H1 (cell line): ENCODE results near the gene SELENBP1. TPM values are rescaled to one million over a fixed set of nuclear protein-coding genes. Genes with fewer than 3 reads are reported as not detected.

ENCODE experiments used
- CHD7 ChIP-seq: fragments of 300-600 bp; sonication (generic); IDR thresholded peaks from 2 replicates; pipeline ENCODE4 v1.7.1; 2012; ENCODE audit warnings: low read length, moderate library complexity, mild to moderate bottlenecking, inconsistent platforms; ENCODE audit not compliant: insufficient replicate concordance
- EZH2 ChIP-seq: fragments of 200-600 bp; sonication (generic); IDR thresholded peaks from 2 replicates; pipeline ENCODE4 v1.7.1; 2012; ENCODE audit warnings: low read depth, mild to moderate bottlenecking, moderate library complexity, low read length, inconsistent platforms; ENCODE audit not compliant: severe bottlenecking
- HDAC6 ChIP-seq: IDR thresholded peaks from one replicate; pipeline ENCODE4 v1.7.1; 2012; ENCODE audit warnings: low read depth, mild to moderate bottlenecking, inconsistent platforms, low read length, moderate library complexity
- KDM4A ChIP-seq: IDR thresholded peaks from one replicate; pipeline ENCODE4 v1.7.1; 2012; ENCODE audit warnings: low read depth, mild to moderate bottlenecking, moderate library complexity, low read length, inconsistent platforms; ENCODE audit not compliant: severe bottlenecking
- PHF8 ChIP-seq: fragments of 200-600 bp; sonication (generic); conservative IDR thresholded peaks from 2 replicates; pipeline ENCODE4 v1.7.1; 2012; ENCODE audit warnings: low read depth, mild to moderate bottlenecking, inconsistent platforms, low read length, moderate library complexity
- RXRA ChIP-seq: IDR thresholded peaks from 2 replicates; pipeline ENCODE4 v1.6.1; 2011; ENCODE audit warnings: low read depth, mild to moderate bottlenecking, low read length, moderate library complexity; ENCODE audit not compliant: insufficient read depth
- SIRT6 ChIP-seq: IDR thresholded peaks from one replicate; pipeline ENCODE4 v1.7.1; 2012; ENCODE audit warnings: low read length, inconsistent platforms
- SP1 ChIP-seq: IDR thresholded peaks from 2 replicates; pipeline ENCODE4 v1.6.1; 2011; ENCODE audit warnings: low read depth, low read length
- SP4 ChIP-seq: IDR thresholded peaks from 2 replicates; pipeline ENCODE4 v1.6.1; 2012; ENCODE audit warnings: low read length, inconsistent platforms
- TBP ChIP-seq: IDR thresholded peaks from 2 replicates; pipeline ENCODE4 v1.6.1; 2011; ENCODE audit warnings: low read depth, low read length, improper control_type of control experiment
- polyA plus RNA-seq, 7 experiments: library from polyadenylated mRNA; depleted of rRNA in 3 of 7; stranded (reverse) in 5 of 7; unstranded in 2 of 7; fragments of >200 nt in 5 of 7; fragments of 200-250 nt in 2 of 7; gene quantifications; 1 replicate in 5 of 7; 2 replicates in 1 of 7; 4 replicates in 1 of 7; pipeline versions ENCODE4 v1.2.1 to v1.2.3, GENCODE V29; 2011 to 2013; ENCODE audit warnings: missing spikeins in 2 of 7, mixed read lengths in 2 of 7
- total RNA-seq: library from RNA; stranded (reverse); fragmentation: NEBNext Ultra II Directional; extraction: Animal tissue kit (Norgen Biotek cat#: 25700); gene quantifications from 2 replicates; pipeline ENCODE4 v1.2.1, GENCODE V29; 2021

Gene SELENBP1
- total and polyA plus RNA-seq, 2 of the 8 experiments (the other 6 are each of a cell fraction or from before 2014, with no cell fraction given) = 20.0 to 32.4 TPM

- TF ChIP-seq RXRA = no peak
- TF ChIP-seq SIRT6 = no peak
- no peak for TF ChIP-seq TBP
- no peak for TF ChIP-seq EZH2
- no peak for TF ChIP-seq SP4
- TF ChIP-seq SP1 = no peak
- TF ChIP-seq HDAC6 = no peak
- no peak for TF ChIP-seq CHD7
- TF ChIP-seq PHF8 = no peak
- no peak for TF ChIP-seq KDM4A
Measured at GRCh38 chr1:151403612-151404011, 31.1 kb upstream of the SELENBP1 start (continued).
